RKO (cell line): Measurements from ENCODE around the gene ZNF618.

Experiments used
- DNase-seq: peaks from one replicate; pipeline ENCODE4 v3.0.0-alpha.2; 2016; ENCODE audit warnings: low spot score

The ZNF618 gene

DNA sequence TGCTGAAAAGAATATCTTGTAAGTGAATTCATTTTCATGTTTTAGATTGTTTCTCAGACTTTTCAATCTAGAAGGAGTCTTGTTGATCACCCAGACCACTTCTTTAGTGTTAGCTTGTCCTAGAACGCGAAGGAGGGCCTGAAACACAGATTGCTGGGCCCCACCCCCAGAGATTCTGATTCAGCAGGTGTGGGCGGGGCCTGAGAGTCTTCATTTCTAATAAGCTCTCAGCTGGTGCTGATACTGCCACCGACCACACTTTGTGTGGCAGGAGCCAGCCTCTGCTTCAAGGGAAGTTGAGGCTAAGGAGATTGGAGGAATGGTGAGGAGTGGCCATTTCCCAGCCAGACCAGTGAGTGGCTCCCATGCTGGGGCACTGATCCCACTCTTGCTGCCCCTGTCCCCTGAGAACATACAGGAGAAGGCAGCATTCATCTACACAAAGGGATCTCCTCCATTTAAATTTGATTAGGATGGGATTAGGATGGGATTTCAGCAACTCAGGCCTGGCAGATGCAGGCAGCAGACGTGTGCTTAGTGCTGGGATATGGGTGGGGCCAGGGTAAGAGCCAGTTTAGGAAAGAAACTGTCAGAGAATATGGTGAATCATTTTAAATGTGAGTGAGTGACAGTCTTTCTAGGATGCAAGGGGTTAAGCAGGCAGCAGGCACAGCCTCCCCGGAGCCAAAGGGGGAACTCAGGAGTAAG is 35.9 kb downstream of the ZNF618 start:
- no peak for DNase-seq

DNA sequence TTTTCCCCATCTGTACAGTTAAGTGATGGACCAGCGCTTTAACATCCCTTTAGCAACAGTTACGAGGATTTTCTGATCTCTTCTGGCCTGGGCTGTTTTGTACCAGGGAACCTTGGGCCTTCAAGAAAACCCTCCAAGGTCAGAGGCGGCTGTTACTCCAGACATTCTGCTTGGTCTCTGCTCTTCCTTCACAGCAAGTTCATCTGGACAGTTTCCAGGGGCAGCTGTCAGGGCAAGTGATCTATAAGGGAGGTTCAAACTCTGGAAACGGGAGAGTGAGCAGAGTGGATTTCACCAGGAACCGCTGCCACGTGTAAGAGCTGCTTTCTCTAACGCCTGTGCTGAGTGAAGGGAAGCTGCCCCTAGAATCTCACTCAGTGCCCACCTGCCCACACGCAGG is 36.7 kb downstream of the ZNF618 start:
- DNase-seq: no peak

DNA sequence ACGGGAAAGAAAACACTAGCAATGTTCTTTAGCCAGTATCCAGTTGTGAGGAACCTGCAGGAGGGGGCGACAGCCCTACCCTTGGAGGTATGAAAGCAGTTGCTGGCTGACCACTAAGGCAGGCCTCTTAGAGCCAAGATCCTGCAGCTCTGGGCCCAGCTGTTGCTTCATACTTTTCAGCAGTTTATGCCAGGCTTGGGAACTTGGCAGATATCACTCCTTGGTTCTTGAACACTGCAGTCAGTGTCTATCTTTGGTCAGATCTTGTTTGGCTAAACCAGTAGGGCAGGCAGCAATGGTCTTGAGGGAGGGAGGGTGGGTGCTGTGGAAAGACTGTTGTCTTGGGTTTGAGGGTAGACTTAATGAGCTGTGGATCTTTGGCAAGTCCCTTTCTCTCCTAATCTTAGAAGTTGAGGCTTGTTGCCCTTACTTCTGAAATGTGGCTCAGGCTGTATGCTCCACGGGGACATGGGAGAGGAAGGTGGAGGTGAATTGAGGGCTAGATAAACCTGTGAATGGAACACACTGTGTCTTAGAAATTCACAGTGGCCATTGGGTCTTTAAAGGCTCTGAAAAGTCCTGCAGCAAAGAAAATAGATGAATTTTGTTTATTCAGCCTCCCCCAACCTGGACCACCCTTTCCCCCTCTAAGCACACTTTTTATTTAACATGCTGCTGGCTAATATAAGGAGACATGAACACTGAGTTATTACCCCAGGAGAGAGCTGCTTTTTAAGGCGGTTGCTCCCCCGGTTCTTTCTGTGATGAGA is 37.5 kb downstream of the ZNF618 start:
- no peak for DNase-seq

DNA sequence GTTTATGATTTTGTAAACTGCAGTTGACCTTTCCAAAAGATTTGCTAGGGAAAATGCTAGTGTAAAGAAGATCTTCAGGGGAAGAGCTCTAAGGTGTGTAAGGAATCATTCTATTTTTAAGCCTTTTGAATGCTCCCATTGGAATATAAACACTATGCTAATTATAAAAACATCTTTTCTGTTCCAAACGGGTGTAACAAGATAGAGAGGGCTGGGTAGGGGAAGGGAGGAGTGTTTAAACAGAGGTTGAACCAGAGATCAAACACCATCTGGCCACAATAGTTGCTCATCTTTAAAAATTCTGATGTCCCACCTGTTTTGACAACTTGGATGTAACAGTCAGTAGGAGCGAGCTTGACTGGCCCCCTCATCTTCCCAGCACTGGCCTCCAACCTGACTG is 38.4 kb downstream of the ZNF618 start:
- DNase-seq: no peak

DNA sequence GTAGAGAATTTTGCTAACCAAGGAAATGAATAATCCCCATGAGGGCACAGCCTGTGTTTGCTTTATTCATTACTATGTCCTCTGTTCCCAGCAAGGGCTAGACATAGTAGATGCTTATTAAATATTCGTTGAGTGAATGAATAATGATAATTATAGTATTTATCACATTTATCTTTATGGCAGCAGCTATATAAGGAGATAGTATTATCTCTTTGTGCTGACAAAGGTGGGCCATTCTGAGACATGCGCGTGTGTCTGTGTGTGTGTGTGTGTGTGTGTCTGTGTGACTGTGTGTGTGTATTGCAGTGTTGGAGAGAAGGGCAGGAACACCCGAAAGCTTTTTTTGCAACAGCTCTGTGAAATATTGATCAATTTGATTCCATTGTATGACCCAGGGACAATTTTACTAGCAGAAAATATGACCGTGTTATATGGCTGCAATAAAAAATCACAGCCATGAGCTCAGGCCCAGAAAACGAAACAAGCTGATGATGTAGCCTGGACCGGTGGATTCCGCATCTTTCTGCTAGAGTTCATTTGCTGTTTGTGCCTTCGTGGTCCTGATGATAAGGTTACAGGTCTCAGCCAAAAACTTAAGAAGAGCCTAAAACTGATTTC is 39.8 kb downstream of the ZNF618 start:
- no peak for DNase-seq

DNA sequence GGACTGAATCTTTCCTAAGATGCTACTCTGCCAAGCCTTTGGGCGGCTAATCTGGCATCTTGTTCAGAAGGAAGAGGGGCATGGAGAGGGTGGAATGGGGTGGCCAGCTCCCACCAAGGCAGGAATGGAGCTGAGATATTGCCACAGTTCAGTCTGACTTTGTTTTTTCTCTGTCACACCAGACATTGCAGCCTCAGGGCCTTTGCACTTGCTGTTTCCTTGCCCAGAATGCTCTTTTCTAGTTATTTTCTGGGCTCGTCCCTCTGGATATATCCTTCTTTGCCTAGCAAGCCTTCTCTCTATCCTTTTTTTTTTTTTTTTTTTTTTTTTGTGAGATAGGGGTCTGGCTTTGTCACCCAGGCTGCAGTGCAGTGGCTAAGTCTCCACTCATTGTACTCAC is 40.8 kb downstream of the ZNF618 start:
- no peak for DNase-seq

GRCh38 chr9:113918697-113919350 is 42.7 kb downstream of the ZNF618 start:
- DNase-seq: no peak

- DNase-seq: no peak
Measured at GRCh38 chr9:113919382-113919781, 43.3 kb downstream of the ZNF618 start.

- no peak for DNase-seq
Measured at GRCh38 chr9:113919871-113920270, 43.8 kb downstream of the ZNF618 start.

DNA sequence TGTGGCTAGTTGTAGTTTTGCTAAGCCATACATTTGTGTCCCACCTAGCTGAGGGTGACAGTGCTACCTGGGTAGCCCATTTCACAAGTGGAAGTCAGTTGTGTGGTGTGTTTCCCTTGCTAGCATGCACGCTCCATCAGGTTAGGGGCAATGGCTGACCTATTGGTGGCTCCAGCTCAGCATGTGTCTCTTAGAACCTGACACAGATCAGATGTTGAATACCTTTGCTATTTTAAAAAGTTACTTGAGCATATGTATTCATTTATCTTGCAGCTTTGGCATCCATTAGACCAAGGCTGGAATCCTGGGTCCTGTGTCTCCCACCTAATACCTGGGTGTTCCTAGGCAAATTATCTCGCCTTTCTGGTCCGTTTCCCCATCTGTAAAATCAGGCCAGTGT is 44.8 kb downstream of the ZNF618 start:
- DNase-seq: no peak

GRCh38 chr9:113921396-113921925 is 45.4 kb downstream of the ZNF618 start:
- no peak for DNase-seq

DNA sequence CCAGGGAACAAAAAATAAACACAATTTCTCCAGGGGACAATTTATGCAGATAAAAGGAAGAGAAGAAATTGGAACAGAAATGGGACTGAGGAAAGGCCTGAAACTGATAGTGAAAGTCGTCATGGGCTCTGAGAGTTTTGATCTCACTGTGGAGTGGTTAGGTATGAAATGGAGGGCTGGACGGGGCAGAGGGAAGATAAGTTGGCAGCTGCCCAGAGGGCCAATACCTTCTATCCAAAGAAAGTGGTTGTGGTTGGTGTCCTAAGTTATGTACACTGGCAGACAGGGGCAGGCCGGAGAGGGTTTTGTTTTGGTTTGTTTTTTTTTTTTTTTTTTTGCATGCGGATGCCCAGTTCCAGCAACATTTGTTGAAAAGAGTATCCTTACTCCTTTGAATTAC is 46.1 kb downstream of the ZNF618 start:
- DNase-seq: no peak

DNA sequence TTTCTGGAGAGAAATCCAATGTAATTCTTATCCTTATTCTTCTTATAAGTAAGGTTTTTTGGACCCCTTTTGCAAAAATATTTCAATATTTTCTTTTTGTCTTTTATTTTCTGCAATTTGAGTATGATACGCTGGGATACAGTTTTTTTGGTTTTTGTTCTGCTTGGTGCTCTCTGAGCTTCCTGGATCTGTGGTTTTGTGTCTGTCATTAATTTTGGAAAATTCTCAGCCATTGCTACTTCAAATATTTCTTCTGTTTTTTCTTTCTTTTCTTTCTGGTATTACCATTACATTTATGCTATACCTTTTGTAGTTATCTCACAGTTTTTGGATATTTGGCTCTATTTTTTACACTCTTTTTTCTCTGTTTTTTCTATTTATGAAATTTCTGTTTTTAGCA is 50.1 kb downstream of the ZNF618 start:
- DNase-seq: no peak

DNA sequence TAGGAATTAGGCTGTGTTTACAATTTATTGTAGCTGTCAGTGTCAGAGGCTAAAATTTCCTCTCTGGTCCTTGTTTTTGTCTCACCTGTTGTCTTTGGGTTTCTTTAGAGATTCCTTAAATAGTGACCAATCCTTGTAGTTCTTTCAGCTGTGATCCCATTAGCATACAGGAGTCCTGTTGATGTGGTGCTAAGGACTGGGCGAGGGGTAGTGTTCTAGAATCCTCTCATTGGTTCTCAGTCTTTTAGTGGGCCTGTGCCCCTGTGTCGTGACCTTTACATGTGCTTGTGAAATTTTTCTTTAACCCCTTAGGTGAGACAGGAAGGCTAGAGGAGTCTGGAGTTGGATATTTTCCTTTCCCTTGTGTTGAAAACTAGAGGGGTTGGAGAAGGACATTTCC is 51.2 kb downstream of the ZNF618 start:
- DNase-seq: no peak

DNA sequence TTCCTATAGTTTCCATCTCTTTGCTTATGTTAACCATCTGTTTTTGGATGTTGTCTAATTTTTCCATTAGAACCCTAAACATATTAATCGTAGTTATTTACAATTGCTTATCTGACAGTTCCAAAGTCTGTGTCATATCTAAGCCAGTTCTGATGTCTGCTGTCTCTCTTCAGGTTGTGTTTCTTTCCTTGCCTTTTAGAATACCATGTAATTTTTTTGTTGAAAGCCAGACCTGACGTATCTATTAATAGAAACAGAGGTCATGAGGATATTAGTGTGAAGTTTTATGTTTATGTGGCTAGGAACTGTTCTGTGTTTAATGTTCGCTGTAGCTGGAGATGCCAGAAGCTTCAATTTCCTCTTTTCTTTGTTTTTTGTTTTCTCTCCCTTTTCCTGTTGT is 52.2 kb downstream of the ZNF618 start:
- DNase-seq: no peak

GRCh38 chr9:113929634-113930389 is 53.7 kb downstream of the ZNF618 start:
- peak; percentile 22 for DNase-seq

GRCh38 chr9:113930390-113930783 is 54.3 kb downstream of the ZNF618 start:
- DNase-seq: no peak

DNA sequence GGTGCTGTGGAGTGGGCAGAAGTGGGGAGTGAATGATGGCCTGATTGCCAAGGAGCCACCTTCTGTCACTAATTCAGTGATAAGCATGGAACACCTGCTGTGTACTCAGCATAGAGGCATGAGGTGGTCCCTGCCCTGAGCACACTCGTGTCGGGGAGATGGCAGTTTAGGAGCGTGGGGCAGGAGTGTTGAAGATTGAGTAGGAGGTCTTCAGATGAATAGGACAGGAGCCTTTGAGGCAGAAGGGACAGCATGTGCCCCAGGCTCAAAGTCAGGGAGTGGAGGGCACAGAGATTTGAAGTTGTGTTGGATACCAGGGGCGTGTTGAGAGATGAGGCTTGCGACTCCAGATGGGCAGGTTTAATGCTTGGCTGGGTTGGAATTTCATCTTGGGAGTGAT is 55.0 kb downstream of the ZNF618 start:
- DNase-seq: no peak

DNA sequence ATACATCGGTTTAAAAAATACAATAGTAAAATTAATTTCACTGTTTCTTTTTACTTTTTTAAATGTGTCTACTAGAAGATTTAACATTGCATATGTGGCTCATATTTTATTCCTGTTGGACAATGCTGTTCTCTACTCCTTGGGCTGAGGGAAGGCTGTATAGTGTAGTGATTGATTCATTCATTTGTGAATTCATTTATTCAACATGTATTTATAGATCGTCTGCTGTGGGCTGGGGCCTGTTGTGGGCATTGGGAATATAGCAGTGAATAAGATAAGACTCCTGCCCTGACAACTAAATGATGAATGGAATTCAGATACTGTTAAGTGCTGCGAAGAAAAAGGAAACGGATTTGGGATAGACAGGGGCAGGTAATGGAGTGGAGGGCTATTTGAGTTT is 55.7 kb downstream of the ZNF618 start:
- no peak for DNase-seq

DNA sequence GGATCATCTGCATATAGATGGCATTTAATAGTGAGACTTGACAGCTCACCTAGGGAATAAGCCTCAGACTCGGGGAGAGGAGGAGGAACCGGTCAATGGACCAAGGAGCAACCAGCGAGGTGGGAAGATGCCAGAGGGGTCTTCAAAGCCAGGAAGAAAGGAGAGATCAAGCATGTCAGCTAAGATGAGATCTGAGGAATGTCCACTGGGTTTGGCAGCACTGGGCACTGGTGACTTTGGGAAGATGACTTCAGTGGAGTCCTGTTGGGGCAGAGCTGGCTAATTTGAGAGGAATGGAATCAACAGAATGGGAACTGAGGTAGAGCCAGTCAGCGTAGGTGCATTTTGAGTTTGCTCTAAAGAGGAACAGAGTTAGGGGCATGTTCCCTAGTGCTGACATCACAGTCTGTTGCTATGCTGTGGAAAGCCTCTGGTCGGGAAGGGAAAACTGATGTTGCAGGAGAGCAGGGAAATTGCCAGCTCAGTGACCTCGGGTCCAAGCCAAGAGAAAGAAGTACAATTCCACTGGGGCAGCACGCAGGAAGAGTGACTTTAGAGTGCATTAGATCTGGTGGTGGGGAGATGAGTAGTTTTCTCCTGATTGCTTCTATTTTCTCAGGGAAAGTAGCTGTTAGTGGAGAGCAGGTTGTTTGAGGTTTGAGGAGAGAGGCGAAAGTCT is 56.9 kb downstream of the ZNF618 start:
- no peak for DNase-seq

GRCh38 chr9:113933671-113934070 is 57.6 kb downstream of the ZNF618 start:
- DNase-seq: no peak
